HEK293 (cell line): ENCODE measurements around the gene AGO4.
A peak's percentile ranks its signal among the peaks of the same experiment; 100 is the strongest.

Source experiments
- CTCF ChIA-PET: fragments of 350-600 bp; formaldehyde crosslinking; extraction: SDS; loops from one replicate; lab custom pipeline; 2021; ENCODE audit warnings: antibody characterized with exemption; lab: Yijun Ruan, JAX
- POLR2A ChIA-PET: fragments of 300-600 bp; formaldehyde crosslinking; extraction: SDS; loops from one replicate; lab custom pipeline; 2020; ENCODE audit warnings: antibody characterized with exemption, inconsistent platforms; lab: Yijun Ruan, JAX
- H3K27ac ChIP-seq: fragments of 200-500 bp; sonication (Bioruptor generic); 2 replicates; pipeline ENCODE4 v1.5.1; 2014; ENCODE audit warnings: low read depth, low read length, control low read depth, inconsistent platforms; ENCODE audit errors: extremely low read depth
- H3K36me3 ChIP-seq, 2 experiments: fragments of 200-500 bp in 1 of 2; sonication (Bioruptor generic) in 1 of 2; 1 replicate in 1 of 2; 2 replicates in 1 of 2; pipeline ENCODE4 v1.5.1; 2014 to 2017; ENCODE audit warnings: inconsistent platforms in 2 of 2, low read length in 2 of 2; ENCODE audit not compliant: control insufficient read depth in 2 of 2, insufficient read depth in 1 of 2
- H3K4me1 ChIP-seq: fragments of 200-500 bp; sonication (Bioruptor generic); 2 replicates; pipeline ENCODE4 v1.5.1; 2014; ENCODE audit warnings: mild to moderate bottlenecking, low read length, inconsistent platforms; ENCODE audit not compliant: control insufficient read depth, insufficient read depth
- H3K4me3 ChIP-seq: 2 replicates; pipeline ENCODE4 v1.5.1; 2011; ENCODE audit warnings: low read depth, mild to moderate bottlenecking, control low read depth, low read length, moderate library complexity
- H3K9me3 ChIP-seq: fragments of 200-500 bp; sonication (Bioruptor generic); 2 replicates; pipeline ENCODE4 v1.5.1; 2014; ENCODE audit warnings: low read depth, low read length, inconsistent platforms; ENCODE audit not compliant: control insufficient read depth, insufficient read depth
- EGR2 ChIP-seq: fragments of 450-650 bp; formaldehyde crosslinking; IDR thresholded peaks from 2 replicates; pipeline ENCODE4 v1.5.1; 2016; ENCODE audit warnings: low read depth, missing biosample characterization, missing genetic modification characterization
- GLIS1 ChIP-seq: fragments of 450-650 bp; formaldehyde crosslinking; IDR thresholded peaks from 2 replicates; pipeline ENCODE4 v1.5.1; 2016; ENCODE audit warnings: missing biosample characterization, missing genetic modification characterization
- GLIS2 ChIP-seq: fragments of 450-650 bp; formaldehyde crosslinking; IDR thresholded peaks from 2 replicates; pipeline ENCODE4 v1.5.1; 2016; ENCODE audit warnings: missing biosample characterization, missing genetic modification characterization
- HOXC10 ChIP-seq: sonication (generic); formaldehyde crosslinking; IDR thresholded peaks from 2 replicates; pipeline ENCODE4 v1.8.1; 2023; ENCODE audit warnings: mild to moderate bottlenecking, missing genetic modification reagents
- KLF16 ChIP-seq: fragments of 450-650 bp; formaldehyde crosslinking; IDR thresholded peaks from 2 replicates; pipeline ENCODE4 v1.5.1; 2017; ENCODE audit warnings: missing biosample characterization, missing genetic modification characterization
- OSR2 ChIP-seq: fragments of 450-650 bp; formaldehyde crosslinking; IDR thresholded peaks from 2 replicates; pipeline ENCODE4 v1.5.1; 2016; ENCODE audit warnings: missing biosample characterization, missing genetic modification characterization
- SP3 ChIP-seq: fragments of 450-650 bp; formaldehyde crosslinking; IDR thresholded peaks from 2 replicates; pipeline ENCODE4 v1.5.1; 2016; ENCODE audit warnings: missing biosample characterization, missing genetic modification characterization
- SP7 ChIP-seq: fragments of 450-650 bp; formaldehyde crosslinking; IDR thresholded peaks from 2 replicates; pipeline ENCODE4 v1.5.1; 2016; ENCODE audit warnings: missing biosample characterization, missing genetic modification characterization
- ZBTB10 ChIP-seq: fragments of 450-650 bp; formaldehyde crosslinking; IDR thresholded peaks from 2 replicates; pipeline ENCODE4 v1.5.1; 2016; ENCODE audit warnings: missing biosample characterization, missing genetic modification characterization
- ZBTB11 ChIP-seq: fragments of 450-650 bp; formaldehyde crosslinking; conservative IDR thresholded peaks from 2 replicates; pipeline ENCODE4 v1.5.1; 2016; ENCODE audit warnings: low read depth, missing biosample characterization, missing genetic modification characterization
- ZBTB17 ChIP-seq: fragments of 450-650 bp; formaldehyde crosslinking; IDR thresholded peaks from 2 replicates; pipeline ENCODE4 v1.5.1; 2016; ENCODE audit warnings: missing biosample characterization, missing genetic modification characterization
- ZBTB21 ChIP-seq: fragments of 450-650 bp; formaldehyde crosslinking; IDR thresholded peaks from 2 replicates; pipeline ENCODE4 v1.5.1; 2017; ENCODE audit warnings: missing biosample characterization, missing genetic modification characterization
- ZFHX2 ChIP-seq: fragments of 450-650 bp; formaldehyde crosslinking; conservative IDR thresholded peaks from 2 replicates; pipeline ENCODE4 v1.5.1; 2016; ENCODE audit warnings: missing biosample characterization, missing genetic modification characterization
- ZFP3 ChIP-seq: fragments of 450-650 bp; formaldehyde crosslinking; IDR thresholded peaks from 2 replicates; pipeline ENCODE4 v1.5.1; 2016; ENCODE audit warnings: low read depth, missing biosample characterization, missing genetic modification characterization
- ZNF184 ChIP-seq: fragments of 450-650 bp; IDR thresholded peaks from 2 replicates; pipeline ENCODE4 v1.5.1; 2018; ENCODE audit warnings: missing biosample characterization, mild to moderate bottlenecking, missing genetic modification characterization
- ZNF2 ChIP-seq: fragments of 450-650 bp; formaldehyde crosslinking; IDR thresholded peaks from 2 replicates; pipeline ENCODE4 v1.5.1; 2016; ENCODE audit warnings: missing biosample characterization, missing genetic modification characterization
- ZNF280D ChIP-seq: fragments of 450-650 bp; formaldehyde crosslinking; IDR thresholded peaks from 2 replicates; pipeline ENCODE4 v1.5.1; 2016; ENCODE audit warnings: missing biosample characterization, missing genetic modification characterization
- ZNF335 ChIP-seq: fragments of 450-650 bp; formaldehyde crosslinking; conservative IDR thresholded peaks from 2 replicates; pipeline ENCODE4 v1.5.1; 2016; ENCODE audit warnings: missing biosample characterization, missing genetic modification characterization
- ZNF391 ChIP-seq: fragments of 450-650 bp; formaldehyde crosslinking; IDR thresholded peaks from 2 replicates; pipeline ENCODE4 v1.5.1; 2016; ENCODE audit warnings: low read depth, missing biosample characterization, missing genetic modification characterization, borderline replicate concordance
- ZNF692 ChIP-seq: fragments of 450-650 bp; formaldehyde crosslinking; IDR thresholded peaks from 2 replicates; pipeline ENCODE4 v1.5.1; 2016; ENCODE audit warnings: missing biosample characterization, missing genetic modification characterization
- ZXDB ChIP-seq: fragments of 450-650 bp; formaldehyde crosslinking; IDR thresholded peaks from 2 replicates; pipeline ENCODE4 v1.5.1; 2016; ENCODE audit warnings: missing biosample characterization, missing genetic modification characterization

Gene AGO4

GRCh38 chr1:35882945-35883634 is 75.3 kb downstream of the AGO4 start, which contains the start of gene AGO1 (continued):
- TF ChIP-seq ZBTB10 (tag by site-specific recombination) (peak; percentile 94), ZNF391 (tag by site-specific recombination) (0 out of 2 replicates have a peak, but pooled peaks have one; percentile 15), ZNF280D (tag by site-specific recombination) (no peak), ZNF184 (0 out of 2 replicates have a peak, but pooled peaks have one; percentile 51)

GRCh38 chr1:35883635-35884101 is 75.9 kb downstream of the AGO4 start:
- CTCF ChIA-PET: interaction anchor here (0.6 to 2.2 kb wide), 18 partner anchors 10 to 437 kb away, joined by 3 to 15 read pairs (median 3); no protein-coding TSS in a partner anchor
- Histone ChIP-seq H3K4me3 (peak overlapping the region; percentile 90), H3K36me3 (peaks cover 0 to 9% of the 10 kb centered on the region in 2 experiments; a peak in 1 of 3 replicates), H3K27ac (peak overlapping the region; percentile 80; the same call in 1 of the 2 replicates), H3K9me3 (no peaks in the 10 kb centered on the region), H3K4me1 (peaks cover 20% of the 10 kb centered on the region)
- POLR2A ChIA-PET: interaction anchor here (0.7 to 1.8 kb wide), 5 partner anchors 10 to 47 kb away, joined by 3 to 13 read pairs (median 4); partner anchors contain the start of gene AGO3
- TF ChIP-seq ZBTB10 (tag by site-specific recombination) (peak; percentile 66; the same call in 1 of the 2 replicates), ZBTB17 (tag by site-specific recombination) (0 out of 2 replicates have a peak, but pooled peaks have one; percentile 28), ZBTB21 (tag by site-specific recombination) (0 out of 2 replicates have a peak, but pooled peaks have one; percentile 13), KLF16 (peak; percentile 81; the same call in 1 of the 2 replicates), GLIS1 (tag by site-specific recombination) (peak; percentile 74), ZNF2 (tag by site-specific recombination) (peak; percentile 30; the same call in 1 of the 2 replicates), GLIS2 (peak; percentile 97), OSR2 (no peak), ZBTB11 (tag by site-specific recombination) (peak; percentile 5; the same call in 1 of the 2 replicates), HOXC10 (CRISPR knock-in tag) (no peak), ZNF335 (tag by site-specific recombination) (peak; percentile 81), ZXDB (tag by site-specific recombination) (0 out of 2 replicates have a peak, but pooled peaks have one; percentile 8), ZFP3 (no peak), SP3 (tag by site-specific recombination) (peak; percentile 95), ZNF692 (0 out of 2 replicates have a peak, but pooled peaks have one; percentile 14), ZFHX2 (peak; percentile 79), EGR2 (peak; percentile 86), SP7 (tag by site-specific recombination) (peak; percentile 53; the same call in 1 of the 2 replicates)
